NCI-H510A (cell line): ENCODE data around the gene PLAGL1.

ENCODE experiments used
- DNase-seq: peaks from one replicate; lab custom pipeline; 2025; lab: John Stamatoyannopoulos, UW

PLAGL1 gene

DNA sequence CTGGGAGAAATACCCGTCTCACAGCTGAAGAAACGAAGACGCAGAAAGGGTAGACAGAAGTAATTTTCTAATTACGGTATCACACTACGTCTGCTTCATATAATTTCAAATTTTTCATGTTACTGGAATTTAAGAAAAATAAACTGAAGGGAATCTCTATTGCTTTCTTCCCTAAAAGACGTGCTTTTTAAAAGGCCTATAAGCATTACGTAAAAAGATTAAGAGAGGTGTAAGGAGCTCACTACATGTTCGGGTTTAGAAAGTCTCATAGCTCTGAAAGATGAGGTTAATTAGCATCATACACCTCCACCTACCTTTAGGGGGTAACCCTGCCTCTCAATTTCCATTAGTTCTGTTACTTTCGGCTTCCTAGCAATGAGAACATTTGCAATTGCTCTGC is 787 bp upstream of the PLAGL1 start:
- DNase-seq = no peak

DNA sequence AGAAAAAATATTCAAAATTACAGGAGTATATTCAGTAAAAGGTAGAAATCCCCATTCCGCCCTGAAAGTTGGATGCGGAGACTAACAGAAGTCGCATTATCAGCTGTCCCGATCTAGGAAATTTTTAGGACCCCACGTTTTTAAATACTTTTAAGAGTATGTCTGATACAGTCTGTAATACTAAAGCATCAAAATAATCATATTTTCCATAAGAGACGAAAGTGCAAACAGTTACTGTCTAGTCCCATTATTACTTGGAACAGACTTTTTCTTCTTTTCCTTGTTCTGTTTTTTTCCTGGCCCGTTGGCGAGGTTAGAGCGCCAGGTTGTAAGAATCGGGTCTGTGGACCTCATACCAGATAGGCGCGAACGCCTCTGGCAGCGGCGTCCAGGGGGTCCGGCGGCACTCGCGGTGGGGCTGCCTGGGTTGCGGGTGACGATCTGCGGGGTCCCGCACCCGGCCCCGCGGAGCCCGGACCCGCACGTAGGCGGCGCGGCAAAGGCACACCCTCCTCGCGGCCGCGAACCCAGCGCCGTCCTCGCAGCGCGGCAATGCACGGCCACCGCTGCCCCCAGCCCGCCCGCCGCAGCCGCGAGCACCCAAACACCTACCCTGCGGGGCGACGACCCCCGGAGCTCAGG is 460 bp downstream of the PLAGL1 start:
- no peak for DNase-seq

DNA sequence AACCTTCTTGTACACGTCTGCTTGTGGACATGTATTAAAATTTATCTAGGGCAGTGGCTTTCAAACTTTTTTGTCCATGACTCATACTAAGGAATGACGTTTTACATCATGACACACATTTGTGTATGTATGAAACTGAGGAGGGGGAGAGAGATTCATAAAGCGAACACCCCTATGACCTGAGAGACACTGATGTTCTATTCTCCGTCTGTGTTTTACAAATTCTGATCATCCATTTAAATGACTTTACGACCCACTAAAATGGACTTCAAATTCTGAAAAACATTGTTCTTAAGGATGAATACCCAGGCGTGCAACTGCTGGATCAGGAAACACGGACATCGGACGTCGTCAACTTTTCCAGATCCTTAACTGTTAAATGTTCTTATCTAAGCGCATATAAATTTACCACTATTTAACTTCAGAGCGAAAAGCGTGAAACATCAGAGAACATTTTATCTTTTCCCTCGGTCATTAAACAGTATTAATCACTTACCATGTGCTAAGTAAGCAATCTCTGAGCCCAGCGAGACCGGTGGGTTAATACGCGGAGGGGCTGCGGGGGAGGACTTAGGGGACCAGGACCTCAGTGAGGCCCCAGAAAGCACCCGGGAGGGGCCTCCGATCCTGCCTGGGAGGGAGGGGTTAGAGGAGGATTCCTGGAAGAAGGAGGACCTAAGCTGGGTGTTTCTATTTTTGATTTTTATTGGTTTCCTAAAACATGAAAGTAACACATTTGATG is 1.2 kb downstream of the PLAGL1 start:
- DNase-seq = no peak

DNA sequence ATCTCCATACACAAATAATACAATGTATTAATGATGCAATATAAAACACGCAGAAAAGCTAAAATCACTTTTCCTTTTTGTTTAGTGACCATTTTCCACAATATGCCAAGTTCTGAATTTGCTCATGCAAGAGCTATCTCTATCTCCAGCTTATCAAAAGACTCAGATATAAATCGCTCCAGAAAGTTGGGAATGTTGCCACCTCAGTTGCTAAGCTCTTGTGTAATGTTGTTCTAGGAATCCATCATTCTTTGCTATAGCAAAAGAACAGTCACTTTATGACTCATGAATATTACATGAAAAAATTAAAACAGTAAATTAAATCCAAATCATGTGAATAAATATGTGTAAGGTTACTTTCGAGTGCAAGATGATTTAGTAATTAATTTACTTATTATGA is 8.7 kb downstream of the PLAGL1 start:
- DNase-seq = no peak

DNA sequence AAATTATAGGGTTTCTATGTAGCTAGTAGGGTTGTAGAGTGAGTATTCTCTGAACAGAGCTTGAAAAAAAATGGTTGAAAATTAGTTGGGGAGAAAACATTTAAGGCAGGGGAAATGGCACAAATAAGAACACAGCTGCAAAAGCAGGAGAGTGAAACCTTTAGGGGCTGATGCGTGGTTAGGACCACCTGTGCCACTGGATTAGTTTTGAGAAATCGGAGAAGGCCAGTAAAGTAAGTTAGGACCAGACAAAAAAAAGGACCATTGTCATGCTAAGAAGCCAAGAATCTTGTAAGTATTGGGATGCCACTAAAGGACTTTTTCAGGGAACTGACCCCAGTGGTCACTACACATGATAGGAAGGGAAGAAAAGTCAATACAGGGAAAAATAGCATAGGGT is 9.4 kb downstream of the PLAGL1 start:
- no peak for DNase-seq

DNA sequence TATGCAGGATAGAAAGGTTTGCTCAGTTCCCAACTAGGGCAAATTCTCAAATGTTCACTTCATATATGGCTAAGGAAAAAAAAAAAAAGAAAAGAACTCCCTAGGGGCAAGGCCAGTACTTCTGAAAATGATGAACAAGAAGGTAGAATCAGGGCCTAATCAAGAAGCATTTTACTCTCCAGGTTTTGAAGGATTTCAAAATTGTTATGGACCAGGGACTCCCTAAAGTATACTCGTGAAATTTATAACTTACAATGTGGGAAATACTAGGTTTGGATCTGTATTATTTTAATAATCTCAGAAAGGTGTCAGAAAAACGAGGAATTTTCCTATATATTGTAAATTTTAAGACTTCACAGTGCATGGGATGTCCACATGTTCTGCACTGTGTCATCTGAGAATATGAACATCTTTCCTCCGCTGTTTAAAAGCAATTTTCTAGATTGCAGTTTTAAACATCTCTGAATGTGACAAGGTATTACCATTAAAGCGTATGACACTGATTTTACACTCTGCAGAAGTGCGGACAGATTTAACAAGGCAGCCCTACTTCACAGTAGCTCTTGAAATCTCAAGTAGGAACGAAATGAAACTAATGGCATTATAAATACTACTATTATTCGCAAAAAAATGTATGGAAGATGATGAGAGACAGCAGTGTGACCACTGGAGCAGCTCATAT is 14.0 kb downstream of the PLAGL1 start:
- no peak for DNase-seq

DNA sequence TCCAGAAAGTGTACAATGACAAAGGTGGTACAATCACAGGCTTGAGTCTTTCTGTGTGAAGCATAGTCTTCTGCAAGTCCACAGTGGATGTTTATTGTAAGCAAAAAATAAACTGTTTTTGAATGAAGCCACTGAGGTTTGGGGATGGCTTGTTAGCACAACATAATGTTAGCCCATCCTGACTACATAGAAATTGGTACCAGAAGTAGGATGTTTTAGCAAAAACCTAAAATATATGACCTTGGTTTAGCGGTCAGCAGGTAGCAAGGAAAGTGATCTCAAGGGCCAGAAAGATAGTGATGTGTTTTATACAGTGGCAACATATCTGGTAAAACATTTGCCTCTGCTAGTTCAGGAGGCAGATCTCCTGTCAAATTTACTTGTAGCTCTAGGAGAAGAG is 15.8 kb downstream of the PLAGL1 start:
- DNase-seq = no peak

DNA sequence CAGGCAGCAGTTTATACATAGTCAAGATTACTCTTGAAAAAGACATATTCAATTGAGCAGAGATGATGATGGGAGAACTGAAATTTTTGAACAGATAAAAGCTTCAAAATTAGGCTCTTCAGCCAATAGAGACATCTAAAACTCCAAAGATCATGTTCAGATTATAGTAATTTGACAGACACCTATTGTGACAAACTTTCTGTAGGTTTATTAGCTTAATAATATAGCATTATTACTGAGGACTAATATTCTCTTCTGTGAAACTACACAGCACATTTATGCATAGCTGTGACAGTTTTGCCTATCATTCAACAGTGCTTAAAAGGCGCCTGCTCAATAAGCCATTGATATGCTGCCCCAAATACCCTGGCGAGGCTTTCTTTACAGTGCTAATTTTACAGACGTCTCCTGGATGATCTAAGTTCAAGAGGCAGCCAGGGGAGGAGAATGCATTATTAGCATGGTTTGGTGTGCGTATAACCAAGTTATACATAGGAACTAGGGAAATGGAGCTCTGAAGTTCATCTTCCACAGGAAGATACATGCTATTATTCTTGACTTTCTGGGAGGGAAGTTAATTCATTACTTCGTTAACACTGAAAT is 21.5 kb downstream of the PLAGL1 start:
- no peak for DNase-seq

DNA sequence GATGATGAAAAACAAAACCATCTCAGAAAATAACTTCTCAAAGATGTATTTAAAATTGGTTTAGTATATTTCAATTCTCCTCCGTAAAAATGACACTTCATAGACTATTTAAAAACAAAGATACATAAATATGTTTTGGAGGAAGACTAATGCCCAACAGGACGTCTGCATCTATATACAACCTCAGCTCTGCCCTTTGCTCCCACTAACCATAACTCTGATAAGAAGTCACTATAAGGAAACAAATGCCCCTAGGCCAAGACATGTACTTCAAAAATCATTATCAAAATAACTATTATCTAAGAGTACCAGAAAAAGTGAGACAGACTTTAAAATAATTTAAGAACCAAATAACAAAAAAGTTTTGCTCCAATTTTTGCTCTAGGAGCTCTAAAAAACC is 23.4 kb downstream of the PLAGL1 start:
- DNase-seq = no peak

DNA sequence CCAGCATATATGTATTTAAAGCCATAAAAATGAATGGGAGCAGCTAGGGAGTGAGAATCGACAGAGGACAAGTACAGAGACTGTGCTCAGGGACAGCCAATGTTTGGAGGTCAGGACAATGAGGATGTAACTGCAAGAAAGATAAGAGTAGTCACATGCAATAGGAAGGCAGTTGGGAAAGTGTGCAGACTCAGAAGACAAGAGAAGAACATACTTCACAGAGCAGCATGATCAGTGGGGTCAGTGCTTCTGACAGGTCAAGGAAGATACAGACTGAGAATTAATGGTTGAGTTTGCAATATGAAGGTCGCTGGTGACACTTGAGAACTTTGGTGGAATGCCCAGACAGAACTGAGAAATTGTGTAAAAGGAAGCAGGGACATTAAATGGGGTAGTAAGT is 25.1 kb downstream of the PLAGL1 start:
- no peak for DNase-seq

DNA sequence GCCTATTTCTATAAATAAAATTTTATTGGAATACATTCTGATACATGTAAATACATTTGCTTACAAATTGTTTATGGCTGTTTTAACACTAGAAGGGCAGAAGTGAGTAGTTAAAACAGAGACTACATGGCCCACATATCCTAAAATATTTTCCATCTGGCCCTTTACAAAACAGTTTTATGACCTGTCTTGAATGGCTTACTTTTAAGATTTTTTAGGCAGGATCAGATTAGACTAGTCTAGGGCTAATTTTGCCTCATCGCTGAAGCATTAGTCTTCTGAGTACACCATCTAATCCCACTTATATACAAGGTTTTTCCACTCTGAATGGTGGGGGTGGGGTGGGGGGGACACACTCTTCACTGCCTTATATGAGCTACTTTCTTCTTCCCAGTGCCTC is 27.1 kb downstream of the PLAGL1 start:
- DNase-seq = no peak

DNA sequence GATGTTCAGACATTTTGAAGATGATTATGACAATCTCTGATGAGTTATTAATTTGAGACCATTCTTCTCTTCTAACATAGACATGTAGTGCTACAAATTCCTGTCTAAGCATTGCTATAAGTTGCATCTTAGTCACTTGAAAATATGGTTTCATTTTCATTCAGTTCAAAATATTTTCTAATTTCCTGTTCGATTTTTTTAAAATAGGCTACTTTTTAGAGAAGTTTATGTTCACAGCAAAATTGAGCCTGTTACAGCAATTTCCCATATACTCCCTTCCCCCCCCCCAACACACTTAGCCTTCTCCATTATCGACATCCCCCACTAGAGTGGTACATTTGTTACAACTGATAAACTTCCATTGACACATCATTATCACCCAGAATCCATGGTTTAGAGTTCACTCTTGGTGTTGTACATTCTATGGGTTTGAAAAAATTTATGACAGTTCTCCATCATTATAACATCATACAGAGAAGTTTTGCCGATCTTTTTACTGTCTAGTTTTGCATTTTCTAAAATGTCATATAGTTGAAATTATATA is 31.2 kb downstream of the PLAGL1 start:
- no peak for DNase-seq

DNA sequence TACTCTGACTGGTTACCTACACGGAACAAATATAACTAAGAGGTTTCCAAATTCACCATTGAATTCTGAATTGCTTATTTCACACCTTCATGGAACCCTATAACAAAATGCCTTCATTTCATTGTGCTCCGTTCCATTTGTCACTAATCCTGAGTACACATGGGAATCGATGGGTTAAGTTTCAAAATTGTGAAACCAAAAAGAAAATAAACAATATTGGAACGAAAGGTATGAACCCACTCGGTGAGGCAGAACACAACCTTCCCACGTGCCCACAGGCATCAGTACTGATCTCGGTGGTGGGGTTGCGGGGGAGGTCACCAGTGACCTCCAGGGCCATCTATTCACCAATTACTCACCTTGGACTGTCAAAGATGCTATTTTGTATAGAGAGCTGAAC is 34.0 kb downstream of the PLAGL1 start:
- no peak for DNase-seq

DNA sequence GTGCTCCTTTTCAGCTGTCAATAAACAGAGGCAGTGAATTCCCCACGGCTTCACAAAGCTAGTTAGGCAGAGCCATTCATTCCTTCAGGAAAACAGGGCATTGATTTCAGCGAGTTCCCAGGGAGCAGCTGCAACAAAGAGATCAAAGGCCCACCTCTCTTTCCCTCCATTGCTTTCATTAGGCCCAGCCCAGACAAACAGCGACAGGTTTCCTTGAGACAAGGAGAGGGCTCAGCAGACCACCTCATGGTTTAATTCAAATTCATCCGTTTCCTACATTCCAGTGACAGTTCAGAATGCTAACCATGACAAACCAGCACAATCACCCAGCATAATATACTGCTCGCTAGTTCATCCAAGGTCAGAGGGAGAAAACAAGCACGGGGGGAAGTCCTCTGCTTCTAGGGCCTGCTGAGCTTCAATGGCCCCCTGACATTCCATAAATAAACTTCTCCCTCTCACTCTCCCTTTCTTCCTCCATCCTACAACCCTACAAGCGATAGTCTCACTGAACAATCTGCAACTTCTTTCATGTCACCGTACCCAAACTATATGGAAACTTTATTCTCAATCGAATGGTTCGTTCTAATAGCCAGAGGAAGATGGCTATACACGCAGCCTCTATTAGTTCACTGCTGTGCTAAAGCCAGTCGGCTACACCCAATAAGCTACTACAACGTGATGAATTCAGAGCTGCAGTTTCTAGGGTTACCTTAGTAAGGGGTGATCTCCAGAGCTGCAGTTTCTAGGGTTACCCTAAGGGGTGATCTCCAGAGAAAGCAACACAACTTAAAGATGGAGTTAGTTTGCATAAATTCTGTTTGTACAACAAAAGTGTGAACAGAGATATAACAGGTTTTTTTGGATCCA is 34.7 kb downstream of the PLAGL1 start:
- DNase-seq = no peak

DNA sequence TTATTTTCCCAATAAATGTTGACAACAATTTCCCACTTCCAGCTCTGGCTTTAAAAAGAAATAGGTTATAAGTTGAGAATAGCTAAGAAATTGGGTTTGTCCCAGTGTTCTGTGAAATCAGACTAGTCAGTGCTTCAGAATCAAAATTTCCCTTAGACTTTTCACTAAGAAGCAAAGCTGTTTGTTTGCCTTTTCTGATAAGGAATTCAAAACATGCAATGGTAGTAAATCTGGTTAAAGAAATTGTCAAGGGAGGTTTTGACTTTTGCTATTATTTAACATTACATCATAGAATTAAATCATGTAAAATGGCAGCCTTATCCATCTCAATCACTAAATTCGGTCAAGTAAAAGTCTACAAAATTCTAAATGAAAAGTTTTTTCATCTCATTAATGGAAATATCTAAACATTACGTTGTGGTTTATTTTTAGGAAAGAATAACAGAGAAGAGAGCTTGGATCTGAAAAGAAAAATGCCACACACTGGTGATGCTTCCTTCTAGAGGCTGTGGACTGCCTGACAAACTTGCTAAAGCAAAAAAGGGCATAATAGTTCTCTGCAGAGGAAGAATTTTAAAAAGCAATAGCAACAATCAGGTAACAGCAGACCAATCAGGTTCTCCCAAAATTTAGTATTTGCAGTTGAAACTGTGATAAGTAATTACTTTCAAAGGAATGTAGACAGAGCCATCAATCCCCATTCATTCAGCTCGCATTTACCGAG is 36.4 kb downstream of the PLAGL1 start:
- no peak for DNase-seq

DNA sequence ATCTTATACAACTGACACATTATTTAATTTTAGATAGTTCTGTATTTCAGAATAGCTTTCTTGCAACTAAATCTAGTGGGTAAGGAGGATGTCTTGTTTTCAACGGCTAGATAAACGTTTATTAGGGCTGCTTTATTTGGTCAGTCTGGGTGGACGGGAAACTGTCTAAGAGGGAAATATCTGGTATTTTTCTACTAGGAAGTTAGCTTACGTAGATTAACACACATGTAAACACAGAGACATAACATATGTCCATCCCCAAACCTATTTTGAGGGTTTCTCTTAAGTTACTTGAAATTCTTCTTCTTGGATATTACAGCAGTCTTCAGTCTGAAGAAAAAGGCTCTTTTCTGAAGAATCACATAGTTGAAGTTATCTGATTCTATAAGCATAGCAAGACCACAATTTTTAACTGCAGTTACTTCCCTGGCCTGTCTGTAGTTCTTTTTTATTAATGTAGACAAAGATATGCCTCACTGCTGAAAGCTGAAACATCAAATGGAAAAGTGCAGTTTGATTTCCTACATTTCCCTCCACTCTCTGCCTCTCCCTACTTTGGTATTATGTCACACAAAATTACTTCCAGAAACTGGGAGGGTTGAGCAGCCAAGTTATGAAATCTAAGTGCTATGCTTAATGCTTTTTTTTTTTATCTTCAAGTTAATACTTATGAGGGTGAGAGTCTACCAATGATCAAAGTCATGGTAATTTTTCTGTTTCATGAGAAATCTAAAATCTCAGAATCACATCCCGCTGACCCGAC is 37.4 kb downstream of the PLAGL1 start:
- DNase-seq = no peak

DNA sequence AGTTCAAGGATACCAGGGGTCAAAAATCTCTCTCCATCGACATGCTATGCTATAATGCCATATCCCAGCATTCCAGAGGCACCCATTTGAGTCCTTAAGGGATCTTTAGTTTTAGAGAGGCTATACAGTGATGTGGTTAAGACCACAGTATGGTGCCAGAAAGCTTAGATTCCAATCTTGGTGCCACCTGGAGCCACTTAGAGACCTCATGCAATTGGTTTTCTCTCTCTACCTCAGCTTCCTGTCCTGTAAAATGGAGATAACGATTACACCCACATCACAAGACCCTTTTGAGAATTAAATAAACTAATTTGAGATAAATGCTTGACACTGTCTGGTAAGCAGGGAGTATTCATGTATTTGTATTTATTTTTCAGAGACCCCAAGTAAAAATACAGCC is 39.0 kb downstream of the PLAGL1 start:
- DNase-seq = no peak

DNA sequence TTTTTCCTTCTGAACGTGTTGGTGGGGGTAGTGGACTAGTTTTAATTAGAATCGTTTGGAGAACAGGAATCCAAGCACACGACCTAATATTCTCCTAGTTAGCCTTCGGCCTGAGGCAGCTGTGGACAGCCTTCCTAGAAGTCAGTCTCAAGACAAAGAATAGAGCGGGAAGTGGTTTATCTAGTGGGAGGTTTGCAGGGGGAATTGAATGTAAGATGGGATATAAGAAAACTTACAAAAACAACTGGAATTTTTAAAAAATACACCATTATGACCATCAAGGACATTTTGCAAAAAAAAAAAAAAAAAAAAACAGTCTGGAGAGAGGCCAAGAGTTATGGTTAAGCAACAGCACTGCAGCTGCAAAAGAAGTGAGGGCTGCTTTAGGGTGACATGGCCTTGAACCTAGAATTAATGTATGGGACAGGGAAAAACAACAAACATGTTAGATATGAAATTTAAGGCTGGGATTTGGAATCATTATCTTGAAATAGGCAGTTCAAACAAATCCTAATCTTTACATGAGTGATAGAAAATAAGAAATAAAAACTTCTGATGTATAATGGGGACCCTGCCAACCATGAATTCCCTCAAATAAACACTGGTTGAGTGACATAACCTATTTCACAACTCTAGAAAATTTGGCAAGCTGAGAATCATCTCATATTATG is 40.2 kb downstream of the PLAGL1 start:
- DNase-seq = no peak

DNA sequence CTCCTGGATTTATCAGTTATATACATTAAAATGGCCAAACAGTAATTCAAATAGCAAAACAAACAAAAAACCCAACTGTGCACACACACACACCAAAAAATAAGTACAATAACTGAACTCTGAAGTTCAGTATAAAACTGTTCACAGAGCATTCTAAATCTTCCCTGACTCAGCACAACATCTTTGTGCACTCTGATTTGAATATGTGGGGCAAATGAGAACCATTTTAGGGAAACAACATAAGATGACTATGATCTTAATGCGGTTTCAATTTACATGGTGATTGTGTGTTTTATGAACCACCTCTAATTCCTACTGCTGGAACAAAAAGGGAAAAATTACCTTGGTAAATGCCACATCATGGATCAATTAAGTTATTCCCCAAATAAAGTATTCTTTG is 41.7 kb downstream of the PLAGL1 start:
- no peak for DNase-seq
